GM12878 (cell line): ENCODE data around the gene CPA2. TPM values are rescaled to one million over a fixed set of nuclear protein-coding genes. Genes with fewer than 3 reads are reported as not detected.
A peak's percentile ranks its signal among the peaks of the same experiment; 100 is the strongest.

Source experiments
- ATAC-seq: fragments of 200-7000 bp; cut with Tn5 transposase; 3 replicates; pipeline ENCODE4 v1.9.1; 2020; ENCODE audit warnings: mild to moderate bottlenecking, moderate library complexity
- BruUV-seq: library from RNA; stranded (reverse); fragments of 400-500 nt; replicated peaks from 2 replicates; lab custom pipeline; 2021; lab: Mats Ljungman, UMichigan
- CTCF ChIA-PET: fragments of 300-600 bp; sonication (Branson Sonifier 250); formaldehyde crosslinking; extraction: SDS; loops from one replicate; lab custom pipeline; 2021; ENCODE audit warnings: inconsistent platforms; lab: Yijun Ruan, JAX
- POLR2A ChIA-PET: fragments of 350-600 bp; formaldehyde crosslinking; extraction: SDS; loops from one replicate; lab custom pipeline; 2021; ENCODE audit warnings: inconsistent platforms; lab: Charles Lee
- RAD21 ChIA-PET: fragments of 300-600 bp; sonication (Branson Sonifier 250); formaldehyde crosslinking; loops from one replicate; lab custom pipeline; 2023; ENCODE audit warnings: antibody characterized with exemption; ENCODE audit not compliant: unreplicated experiment; lab: Charles Lee
- SMC1A ChIA-PET: fragments of 300-600 bp; sonication (Branson Sonifier 250); formaldehyde crosslinking; loops from one replicate; lab custom pipeline; 2023; ENCODE audit not compliant: unreplicated experiment, uncharacterized antibody; lab: Charles Lee
- DNase-seq: peaks from one replicate; pipeline ENCODE4 v3.0.0-alpha.2; 2011; ENCODE audit warnings: low read depth, low spot score
- FAIRE-seq: peaks from 3 replicates; lab custom pipeline; 2011; peaks lifted over from hg19 to GRCh38; lab: Jason Lieb, UNC
- H2AFZ ChIP-seq: 2 replicates; pipeline ENCODE4 v1.6.0; 2011; ENCODE audit warnings: low read depth, low read length, control low read depth; ENCODE audit not compliant: control insufficient read depth
- H3K27ac ChIP-seq: 2 replicates; pipeline ENCODE4 v1.5.1; 2011; ENCODE audit warnings: control low read depth; ENCODE audit not compliant: control insufficient read depth, insufficient read depth
- H3K27me3 ChIP-seq, 2 experiments: replicated peaks in 1 of 2; 2 replicates each; pipeline versions ENCODE4 v1.6.0 to v1.6.1; 2011; ENCODE audit warnings: low read length in 1 of 2; ENCODE audit not compliant: control insufficient read depth in 2 of 2, insufficient read depth in 2 of 2
- H3K36me3 ChIP-seq, 2 experiments: 2 replicates each; pipeline ENCODE4 v1.5.1; 2011; ENCODE audit warnings: low read length in 1 of 2; ENCODE audit not compliant: control insufficient read depth in 2 of 2, insufficient read depth in 2 of 2
- H3K4me1 ChIP-seq: 2 replicates; pipeline ENCODE4 v1.6.1; 2011; ENCODE audit warnings: mild to moderate bottlenecking, low read length, moderate library complexity, mixed read lengths; ENCODE audit not compliant: control insufficient read depth, insufficient read depth
- H3K4me2 ChIP-seq: 2 replicates; pipeline ENCODE4 v1.6.0; 2011; ENCODE audit warnings: control low read depth; ENCODE audit not compliant: control insufficient read depth, insufficient read depth
- H3K4me3 ChIP-seq: fragments of 200-600 bp; sonication (generic); 2 replicates; pipeline ENCODE4 v1.5.1; 2016
- H3K79me2 ChIP-seq: 2 replicates; pipeline ENCODE4 v1.6.0; 2011; ENCODE audit warnings: low read length; ENCODE audit not compliant: control insufficient read depth, insufficient read depth
- H3K9ac ChIP-seq: 2 replicates; pipeline ENCODE4 v1.8.0; 2011; ENCODE audit warnings: low read length, control low read depth, mixed read lengths; ENCODE audit not compliant: control insufficient read depth, insufficient read depth
- H3K9me3 ChIP-seq: replicated peaks from 3 replicates; pipeline ENCODE4 v1.5.1; 2011; ENCODE audit warnings: mild to moderate bottlenecking, low read length; ENCODE audit not compliant: control insufficient read depth, insufficient read depth
- H4K20me1 ChIP-seq: 2 replicates; pipeline ENCODE4 v1.6.0; 2011; ENCODE audit not compliant: control insufficient read depth, insufficient read depth
- CEBPB ChIP-seq, 2 experiments: fragments of 150-350 bp in 1 of 2; IDR thresholded peaks; 2 replicates each; pipeline ENCODE4 v1.6.1; 2012 to 2014; ENCODE audit warnings: low read depth in 2 of 2, low read length in 2 of 2, borderline replicate concordance in 1 of 2, inconsistent platforms in 1 of 2
- JUND ChIP-seq: IDR thresholded peaks from 2 replicates; pipeline ENCODE4 v1.6.1; 2012; ENCODE audit warnings: low read depth, mild to moderate bottlenecking, low read length, improper control_type of control experiment, moderate library complexity
- NFIC ChIP-seq: IDR thresholded peaks from 2 replicates; pipeline ENCODE4 v1.6.1; 2012; ENCODE audit warnings: low read depth, mild to moderate bottlenecking, inconsistent platforms, low read length, moderate library complexity
- RB1 ChIP-seq: fragments of 450-650 bp; formaldehyde crosslinking; IDR thresholded peaks from 2 replicates; pipeline ENCODE4 v1.6.1; 2017; ENCODE audit warnings: mild to moderate bottlenecking, borderline replicate concordance
- RUNX3 ChIP-seq: IDR thresholded peaks from 2 replicates; pipeline ENCODE4 v1.6.1; 2012; ENCODE audit warnings: low read length, inconsistent platforms
- SPI1 ChIP-seq: IDR thresholded peaks from 2 replicates; pipeline ENCODE4 v1.6.1; 2011; ENCODE audit warnings: low read depth, mild to moderate bottlenecking, low read length, moderate library complexity, borderline replicate concordance; ENCODE audit not compliant: insufficient read depth
- USF2 ChIP-seq: IDR thresholded peaks from 2 replicates; pipeline ENCODE4 v1.6.1; 2011; ENCODE audit warnings: low read depth, low read length, improper control_type of control experiment, borderline replicate concordance
- YY1 ChIP-seq: IDR thresholded peaks from 2 replicates; pipeline ENCODE4 v1.6.1; 2011; ENCODE audit warnings: low read depth, mild to moderate bottlenecking, low read length
- WGBS: methylation state at CpG from one replicate; pipeline ENCODE4 v1.1.6; 2016; ENCODE audit warnings: low lambda C conversion rate; ENCODE audit not compliant: insufficient replicate concordance, insufficient coverage; ENCODE audit errors: missing lambda C conversion rate; 5-methylcytosine and 5-hydroxymethylcytosine counted together
- in situ Hi-C: fragments of 300-500 bp; cut with MboI; formaldehyde crosslinking; loops from 9 replicates; pipeline ENCODE4 v1.14.3; 2018; ENCODE audit warnings: mixed read lengths
- intact Hi-C: fragments of 100-400 bp; cut with micrococcal nuclease; formaldehyde crosslinking; loops from one replicate; pipeline ENCODE4 v1.14.2; 2022; ENCODE audit not compliant: unreplicated experiment
- polyA plus RNA-seq, 11 experiments: library from polyadenylated mRNA; depleted of rRNA in 4 of 11; unstranded in 6 of 11; stranded (reverse) in 5 of 11; fragments of >200 nt; fragmentation: Nextera tagmentation in 4 of 11; fragmentation: Illumina TruSeq in 1 of 11; extraction: Ambion mirVana in 4 of 11; extraction: Trizol in 1 of 11; gene quantifications; 1 replicate in 1 of 11; 2 replicates in 10 of 11; pipeline versions ENCODE4 v1.2.1 to v1.2.3, GENCODE V29; 2011 to 2016; ENCODE audit warnings: inconsistent platforms in 2 of 11, missing spikeins in 2 of 11, low read depth in 1 of 11
- total RNA-seq, 4 experiments: library from RNA; depleted of rRNA in 3 of 4; stranded (reverse); fragments of >200 nt in 3 of 4; fragmentation: Illumina TruSeq in 1 of 4; extraction: Trizol in 1 of 4; gene quantifications; 2 replicates each; pipeline versions ENCODE4 v1.2.1 to v1.2.3, GENCODE V29; 2013 to 2021

Gene CPA2
- total and polyA plus RNA-seq, 10 of the 15 experiments (the other 5 are each of a cell fraction or from before 2014, with no cell fraction given): 0.04 to 1.9 TPM; not detected in 8

- H3K27me3 ChIP-seq: no peaks in the 10 kb centered on the region
- RAD21 ChIA-PET: interaction anchor here (1.5 kb wide), 2 partner anchors 9 to 16 kb away, joined by 3 to 5 read pairs; no protein-coding TSS in a partner anchor
- no peaks in the 10 kb centered on the region for H3K36me3 ChIP-seq
- no TSS peak for BruUV-seq
- H3K79me2 ChIP-seq: no peaks in the 10 kb centered on the region
- intact Hi-C loops: no loop called here
- no peak overlapping the region for H3K27ac ChIP-seq
- H4K20me1 ChIP-seq: no peaks in the 10 kb centered on the region
- in situ Hi-C loops: no loop called here
- H3K4me1 ChIP-seq: no peaks in the 10 kb centered on the region
- peak; percentile 26; the same call in 1 of the 2 replicates for TF ChIP-seq SPI1
- TF ChIP-seq USF2: no peak
- peak; percentile 33; the same call in 1 of the 2 replicates for TF ChIP-seq NFIC
- no peak for TF ChIP-seq RB1
- TF ChIP-seq RUNX3: no peak
- 0 out of 2 replicates have a peak, but pooled peaks have one; percentile 43 for TF ChIP-seq YY1
- TF ChIP-seq JUND: no peak
- no peak for TF ChIP-seq CEBPB (IDR thresholded peaks at IDR 0.05; ENCODE audit: borderline replicate concordance in 1 of 2, low read depth in 2 of 2, low read length in 2 of 2)
- peak overlapping the region; percentile 35 for H3K4me2 ChIP-seq
- H3K9ac ChIP-seq: no peak overlapping the region
- peak overlapping the region; percentile 10; the same call in 1 of the 2 replicates for H2AFZ ChIP-seq
- SMC1A ChIA-PET: interaction anchor here (1.0 to 1.7 kb wide), 7 partner anchors 12 to 108 kb away, joined by 3 to 4 read pairs (median 4); no protein-coding TSS in a partner anchor
- H3K9me3 ChIP-seq: no peaks in the 10 kb centered on the region; the same call in 2 of the 3 replicates
- FAIRE-seq (no peak), ATAC-seq (peak; percentile 78), DNase-seq (no peak)
- CTCF ChIA-PET: interaction anchor here (0.9 to 1.6 kb wide), 2 partner anchors 50 to 465 kb away, joined by 3 to 4 read pairs; no protein-coding TSS in a partner anchor
- WGBS: 45% methylated on average over 8 of the region's 8 CpGs
- no peak overlapping the region for H3K4me3 ChIP-seq
- POLR2A ChIA-PET: no interaction called here
Measured at GRCh38 chr7:130293521-130293920, 26.9 kb downstream of the CPA2 start.
